OCI-LY3 (cell line): ENCODE measurements around the gene RGS19.

ENCODE experiments used
- EZH2phosphoT487 ChIP-seq: fragments of 200-600 bp; shearing (Covaris generic); IDR thresholded peaks from 2 replicates; pipeline ENCODE4 v1.6.1; 2018; ENCODE audit warnings: antibody characterized with exemption, mixed run types, low read depth
- TF ChIP-seq, protein P1 (sequence below): fragments of 200-600, 300-600 bp; sonication (generic); IDR thresholded peaks from 2 replicates; pipeline ENCODE4 v1.5.1; 2014; ENCODE audit warnings: antibody characterized with exemption, low read length, low read depth

DNA sequence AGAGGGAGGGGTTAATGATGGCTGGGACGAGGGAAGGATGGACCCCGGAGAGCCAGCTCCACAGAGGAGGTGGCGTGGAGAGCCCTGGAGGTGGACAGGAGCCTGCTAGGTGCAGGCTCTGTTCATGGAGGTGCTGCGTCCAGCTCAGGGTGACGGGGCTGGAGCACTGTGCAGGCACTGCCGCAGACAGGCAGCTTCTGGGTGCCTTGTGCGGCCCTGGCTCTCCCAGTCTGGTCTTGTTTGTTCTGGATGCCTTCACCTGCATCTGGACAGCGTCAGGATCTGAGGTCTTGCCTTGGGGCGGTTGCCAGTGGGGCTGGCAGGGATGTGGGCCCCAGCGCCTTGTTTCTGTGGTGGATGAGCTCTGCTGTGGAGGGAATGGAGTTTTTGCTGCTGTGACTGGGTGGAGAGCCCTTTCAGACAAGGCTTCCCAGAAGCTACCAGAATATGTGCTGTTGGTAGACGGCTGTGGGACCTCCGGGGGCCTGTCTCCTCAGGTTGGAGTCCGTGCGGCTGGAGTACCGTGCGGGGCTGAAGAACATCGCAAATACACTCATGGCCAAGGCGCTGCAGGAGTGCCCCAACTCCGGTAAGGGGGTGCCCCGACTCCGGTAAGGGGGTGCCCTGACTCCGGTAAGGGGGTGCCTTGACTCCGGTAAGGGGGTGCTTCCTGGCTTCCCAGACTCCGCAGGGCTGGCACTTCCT, 51.2 kb downstream of the RGS19 start:
- TF ChIP-seq, protein P1, sequence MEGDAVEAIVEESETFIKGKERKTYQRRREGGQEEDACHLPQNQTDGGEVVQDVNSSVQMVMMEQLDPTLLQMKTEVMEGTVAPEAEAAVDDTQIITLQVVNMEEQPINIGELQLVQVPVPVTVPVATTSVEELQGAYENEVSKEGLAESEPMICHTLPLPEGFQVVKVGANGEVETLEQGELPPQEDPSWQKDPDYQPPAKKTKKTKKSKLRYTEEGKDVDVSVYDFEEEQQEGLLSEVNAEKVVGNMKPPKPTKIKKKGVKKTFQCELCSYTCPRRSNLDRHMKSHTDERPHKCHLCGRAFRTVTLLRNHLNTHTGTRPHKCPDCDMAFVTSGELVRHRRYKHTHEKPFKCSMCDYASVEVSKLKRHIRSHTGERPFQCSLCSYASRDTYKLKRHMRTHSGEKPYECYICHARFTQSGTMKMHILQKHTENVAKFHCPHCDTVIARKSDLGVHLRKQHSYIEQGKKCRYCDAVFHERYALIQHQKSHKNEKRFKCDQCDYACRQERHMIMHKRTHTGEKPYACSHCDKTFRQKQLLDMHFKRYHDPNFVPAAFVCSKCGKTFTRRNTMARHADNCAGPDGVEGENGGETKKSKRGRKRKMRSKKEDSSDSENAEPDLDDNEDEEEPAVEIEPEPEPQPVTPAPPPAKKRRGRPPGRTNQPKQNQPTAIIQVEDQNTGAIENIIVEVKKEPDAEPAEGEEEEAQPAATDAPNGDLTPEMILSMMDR: no peak
- no peak for TF ChIP-seq EZH2phosphoT487
